ENCODE results near the gene ACBD6. TPM values are rescaled to one million over a fixed set of nuclear protein-coding genes. Genes with fewer than 3 reads are reported as not detected.

ACBD6 gene
- total and polyA plus RNA-seq, 12 donors, result 16.2 to 30.0 (median 21.0) TPM

DNA sequence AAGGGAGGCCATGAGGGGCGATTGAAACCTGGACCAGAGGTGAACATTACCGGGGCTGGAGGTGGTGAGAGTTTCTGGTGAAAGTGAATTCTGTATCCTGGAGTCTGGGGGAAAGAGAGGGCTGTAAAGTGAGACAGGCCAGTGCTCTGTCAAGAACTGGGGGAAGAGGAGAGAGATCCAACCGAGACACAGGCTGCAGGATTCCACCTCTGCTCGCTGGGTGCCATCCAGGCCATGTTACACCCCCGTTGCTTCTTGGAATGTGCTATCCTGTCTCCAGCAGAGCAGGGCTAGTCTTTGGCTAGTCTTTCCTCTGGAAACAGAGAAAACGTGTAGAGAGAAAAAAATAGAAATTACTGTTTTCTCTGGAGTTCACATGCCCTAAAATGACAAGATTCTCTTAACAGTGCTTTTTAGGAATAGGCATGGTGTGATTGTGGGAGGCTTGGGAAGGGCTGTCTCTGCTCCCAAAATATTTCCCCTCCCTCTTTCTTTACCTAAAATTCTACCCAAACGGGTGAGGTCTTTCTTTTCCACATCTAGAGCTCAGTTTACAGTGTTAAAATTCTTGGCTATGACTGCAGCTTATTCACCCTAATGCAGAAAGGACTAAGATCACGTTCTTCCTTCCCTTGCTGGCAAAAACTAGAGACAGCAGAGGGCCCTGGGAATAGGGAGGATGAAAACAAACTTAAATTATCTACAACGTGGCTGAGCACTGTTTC lies 39.9 kb upstream of the ACBD6 start:
- no peaks in the 10 kb centered on the region for H3K27me3 ChIP-seq
- ATAC-seq, result peak in 1 of 8 donors; percentile 28
- H3K4me3 ChIP-seq, result no peak overlapping the region
- H3K4me1 ChIP-seq, result peaks cover 11 to 68% (median 34%) of the 10 kb centered on the region in 9 donors
- no peak for DNase-seq
- intact Hi-C loops (cut with DNase I), result loop anchor here in 1 of 10 donors (10.0 kb wide), 1 partner anchor 73 kb away; no protein-coding TSS in a partner anchor
- peak overlapping the region; percentile 41 to 90 (median 80) for H3K27ac ChIP-seq
- 26 to 34% methylated on average over 9 of the region's 9 CpGs for WGBS, 2 donors
- TF ChIP-seq, protein P1, sequence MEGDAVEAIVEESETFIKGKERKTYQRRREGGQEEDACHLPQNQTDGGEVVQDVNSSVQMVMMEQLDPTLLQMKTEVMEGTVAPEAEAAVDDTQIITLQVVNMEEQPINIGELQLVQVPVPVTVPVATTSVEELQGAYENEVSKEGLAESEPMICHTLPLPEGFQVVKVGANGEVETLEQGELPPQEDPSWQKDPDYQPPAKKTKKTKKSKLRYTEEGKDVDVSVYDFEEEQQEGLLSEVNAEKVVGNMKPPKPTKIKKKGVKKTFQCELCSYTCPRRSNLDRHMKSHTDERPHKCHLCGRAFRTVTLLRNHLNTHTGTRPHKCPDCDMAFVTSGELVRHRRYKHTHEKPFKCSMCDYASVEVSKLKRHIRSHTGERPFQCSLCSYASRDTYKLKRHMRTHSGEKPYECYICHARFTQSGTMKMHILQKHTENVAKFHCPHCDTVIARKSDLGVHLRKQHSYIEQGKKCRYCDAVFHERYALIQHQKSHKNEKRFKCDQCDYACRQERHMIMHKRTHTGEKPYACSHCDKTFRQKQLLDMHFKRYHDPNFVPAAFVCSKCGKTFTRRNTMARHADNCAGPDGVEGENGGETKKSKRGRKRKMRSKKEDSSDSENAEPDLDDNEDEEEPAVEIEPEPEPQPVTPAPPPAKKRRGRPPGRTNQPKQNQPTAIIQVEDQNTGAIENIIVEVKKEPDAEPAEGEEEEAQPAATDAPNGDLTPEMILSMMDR (IDR thresholded peaks at IDR 0.05), result peak in 1 of 9 donors; percentile 14
- no peaks in the 10 kb centered on the region for H3K9me3 ChIP-seq
- H3K36me3 ChIP-seq, result no peaks in the 10 kb centered on the region

DNA sequence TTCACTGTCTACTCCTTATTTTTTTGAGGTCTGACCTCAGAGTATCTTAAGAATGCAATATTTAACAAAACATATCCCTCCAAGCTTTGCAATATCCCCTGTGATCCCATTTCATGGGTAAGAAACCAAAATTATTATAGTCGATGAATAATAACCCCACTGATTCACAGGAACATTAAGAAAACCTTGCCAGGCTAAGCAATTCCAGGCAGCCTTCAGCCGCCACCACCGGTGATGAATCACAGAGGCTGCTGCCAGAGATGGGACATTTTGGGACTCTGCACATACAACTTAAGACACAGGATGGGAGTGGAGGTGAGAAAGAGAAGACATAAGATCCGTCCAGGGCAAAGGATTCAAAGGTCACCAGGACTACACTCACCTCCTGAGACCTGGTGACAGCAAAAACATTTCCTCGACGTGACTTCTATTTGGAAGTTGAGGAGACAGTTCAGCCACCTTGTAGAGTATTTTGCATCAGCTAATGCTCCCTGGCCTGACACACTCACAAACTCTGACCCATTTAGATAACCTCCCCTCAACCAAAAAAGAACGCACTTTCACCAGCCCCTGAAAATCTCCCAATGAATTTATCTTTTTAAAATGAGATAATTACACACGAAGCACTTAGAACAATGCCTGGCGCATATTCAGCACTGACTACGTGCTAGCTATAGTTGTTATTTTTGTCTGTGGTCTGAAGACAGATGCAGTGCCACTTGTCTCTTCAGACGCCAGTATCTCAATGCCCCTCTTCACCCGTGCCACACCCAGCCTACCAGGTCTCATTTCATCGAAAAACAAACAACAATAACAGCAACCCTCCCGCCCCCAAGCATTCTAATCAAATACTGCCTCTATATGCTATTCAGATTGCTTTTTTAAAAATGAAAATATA lies 38.6 kb upstream of the ACBD6 start:
- ATAC-seq (peak; percentile 31 to 84 (median 68)), DNase-seq (no peak)
- Histone ChIP-seq H3K4me3 (no peak overlapping the region), H3K9me3 (no peaks in the 10 kb centered on the region), H3K4me1 (peaks cover 11 to 58% (median 33%) of the 10 kb centered on the region in 9 donors), H3K27me3 (no peaks in the 10 kb centered on the region), H3K27ac (peak overlapping the region; percentile 51 to 90 (median 80)), H3K36me3 (no peaks in the 10 kb centered on the region)
- TF ChIP-seq, protein P1 (IDR thresholded peaks at IDR 0.05), result no peak
- 25 to 36% methylated on average over 14 of the region's 14 CpGs for WGBS, 2 donors
- intact Hi-C loops (cut with DNase I), result loop anchor here in 1 of 10 donors (10.0 kb wide), 1 partner anchor 74 kb away; no protein-coding TSS in a partner anchor

DNA sequence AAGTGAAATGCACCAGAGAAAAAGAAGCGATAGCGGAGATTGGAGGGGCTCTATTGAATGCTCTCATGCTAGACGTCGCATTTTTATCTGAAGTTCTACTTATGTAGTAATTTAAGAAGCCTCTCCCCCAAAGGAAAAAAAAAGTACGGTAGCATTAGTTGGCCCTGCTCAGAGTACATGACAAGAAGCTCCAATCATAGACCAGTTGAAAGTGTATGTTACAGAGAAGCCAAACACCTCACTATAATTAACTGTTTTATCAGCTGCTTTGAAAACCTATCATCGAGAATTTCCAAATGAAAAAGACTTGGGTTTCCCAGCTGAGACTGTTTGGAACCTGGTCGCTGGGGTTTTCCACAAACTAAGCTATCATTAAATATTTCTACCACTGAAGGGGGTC lies 36.8 kb upstream of the ACBD6 start:
- Histone ChIP-seq H3K4me1 (peaks cover 11 to 63% (median 38%) of the 10 kb centered on the region in 9 donors), H3K36me3 (no peaks in the 10 kb centered on the region), H3K27ac (peak overlapping the region; percentile 42 to 90 (median 76)), H3K9me3 (no peaks in the 10 kb centered on the region), H3K27me3 (no peaks in the 10 kb centered on the region), H3K4me3 (no peak overlapping the region)
- peak in 4 of 8 donors; percentile 31 to 54 (median 36) for ATAC-seq
- 42 to 60% methylated on average over 7 of the region's 7 CpGs for WGBS, 2 donors
- intact Hi-C loops (cut with DNase I), result loop anchor here in 4 of 10 donors (5.0 to 10.0 kb wide), 3 partner anchors 96 to 323 kb away; partner anchors contain the start of gene XPR1 (in 2 of the 4)
- TF ChIP-seq, protein P1 (IDR thresholded peaks at IDR 0.05), result no peak
- no peak for DNase-seq

DNA sequence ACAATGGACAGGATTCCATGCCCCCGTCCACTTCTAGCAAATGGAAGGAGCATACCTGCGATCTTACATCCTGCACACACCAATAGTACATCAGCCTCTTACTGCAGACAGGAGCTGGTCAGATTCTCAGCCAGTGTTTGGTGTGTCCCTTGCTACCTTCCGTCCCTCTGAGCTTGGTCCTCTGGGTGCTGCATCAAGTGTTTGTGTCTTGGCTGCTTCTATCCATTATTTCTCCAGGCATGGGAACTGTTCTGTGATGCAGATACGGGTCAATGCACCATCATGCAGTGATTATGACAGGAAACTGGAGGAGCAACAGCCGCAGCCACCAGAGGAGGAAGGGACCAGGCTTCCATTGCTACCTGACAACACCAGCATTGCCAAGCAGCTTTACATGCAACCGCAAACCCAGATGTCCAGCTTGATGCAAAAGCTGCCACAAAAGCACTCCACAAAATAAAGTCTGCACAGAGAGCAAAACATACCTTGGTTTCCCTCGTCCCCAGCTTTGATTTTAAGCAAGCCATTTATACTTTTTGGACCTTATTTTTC lies 34.5 kb upstream of the ACBD6 start:
- Histone ChIP-seq H3K36me3 (no peaks in the 10 kb centered on the region), H3K27me3 (no peaks in the 10 kb centered on the region), H3K4me1 (peaks cover 4 to 58% (median 31%) of the 10 kb centered on the region in 9 donors), H3K27ac (no peak overlapping the region), H3K4me3 (no peak overlapping the region), H3K9me3 (no peaks in the 10 kb centered on the region)
- ATAC-seq (no peak), DNase-seq (no peak)
- intact Hi-C loops (cut with DNase I), result loop anchor here in 4 of 10 donors (5.0 to 10.0 kb wide), 3 partner anchors 98 to 325 kb away; partner anchors contain the start of gene XPR1 (in 2 of the 4)
- 85 to 87% methylated on average over 7 of the region's 7 CpGs for WGBS, 2 donors
- TF ChIP-seq, protein P1 (IDR thresholded peaks at IDR 0.05), result no peak
